HEK293 (cell line): ENCODE data around the gene ARID4A.

Source experiments
- AEBP2 ChIP-seq: fragments of 450-650 bp; formaldehyde crosslinking; IDR thresholded peaks from 2 replicates; pipeline ENCODE4 v1.5.1; 2016; ENCODE audit warnings: missing biosample characterization, missing genetic modification characterization, borderline replicate concordance
- GLIS1 ChIP-seq: fragments of 450-650 bp; formaldehyde crosslinking; IDR thresholded peaks from 2 replicates; pipeline ENCODE4 v1.5.1; 2016; ENCODE audit warnings: missing biosample characterization, missing genetic modification characterization
- KLF17 ChIP-seq: fragments of 450-650 bp; formaldehyde crosslinking; IDR thresholded peaks from 2 replicates; pipeline ENCODE4 v1.5.1; 2016; ENCODE audit warnings: missing biosample characterization, missing genetic modification characterization
- SETDB1 ChIP-seq: IDR thresholded peaks from one replicate; pipeline ENCODE4 v1.6.1; 2017; ENCODE audit warnings: mild to moderate bottlenecking, low read length, moderate library complexity, mixed read lengths; ENCODE audit not compliant: insufficient read length
- YY2 ChIP-seq: fragments of 450-650 bp; formaldehyde crosslinking; IDR thresholded peaks from 2 replicates; pipeline ENCODE4 v1.5.1; 2016; ENCODE audit warnings: missing biosample characterization, missing genetic modification characterization
- ZBTB10 ChIP-seq: fragments of 450-650 bp; formaldehyde crosslinking; IDR thresholded peaks from 2 replicates; pipeline ENCODE4 v1.5.1; 2016; ENCODE audit warnings: missing biosample characterization, missing genetic modification characterization
- ZBTB17 ChIP-seq: fragments of 450-650 bp; formaldehyde crosslinking; IDR thresholded peaks from 2 replicates; pipeline ENCODE4 v1.5.1; 2016; ENCODE audit warnings: missing biosample characterization, missing genetic modification characterization
- ZFP37 ChIP-seq: fragments of 450-650 bp; formaldehyde crosslinking; IDR thresholded peaks from 2 replicates; pipeline ENCODE4 v1.5.1; 2016; ENCODE audit warnings: missing biosample characterization, missing genetic modification characterization
- ZFP69B ChIP-seq: fragments of 450-650 bp; formaldehyde crosslinking; IDR thresholded peaks from 2 replicates; pipeline ENCODE4 v1.5.1; 2016; ENCODE audit warnings: missing biosample characterization, missing genetic modification characterization
- ZNF114 ChIP-seq: fragments of 450-650 bp; formaldehyde crosslinking; IDR thresholded peaks from 2 replicates; pipeline ENCODE4 v1.5.0; 2017; ENCODE audit warnings: missing biosample characterization, missing genetic modification characterization
- ZNF133 ChIP-seq: fragments of 450-650 bp; formaldehyde crosslinking; IDR thresholded peaks from 2 replicates; pipeline ENCODE4 v1.5.1; 2016; ENCODE audit warnings: missing biosample characterization, missing genetic modification characterization
- ZNF24 ChIP-seq: fragments of 450-650 bp; formaldehyde crosslinking; IDR thresholded peaks from 2 replicates; pipeline ENCODE4 v1.5.1; 2016; ENCODE audit warnings: missing biosample characterization, missing genetic modification characterization
- ZNF510 ChIP-seq: fragments of 450-650 bp; formaldehyde crosslinking; IDR thresholded peaks from 2 replicates; pipeline ENCODE4 v1.5.1; 2018; ENCODE audit warnings: mild to moderate bottlenecking, missing genetic modification characterization, missing biosample characterization; ENCODE audit not compliant: insufficient replicate concordance
- ZNF518A ChIP-seq: fragments of 450-650 bp; formaldehyde crosslinking; conservative IDR thresholded peaks from 2 replicates; pipeline ENCODE4 v1.5.1; 2016; ENCODE audit warnings: low read depth, missing biosample characterization, missing genetic modification characterization
- ZNF596 ChIP-seq: fragments of 450-650 bp; IDR thresholded peaks from 2 replicates; pipeline ENCODE4 v1.5.0; 2018; ENCODE audit warnings: missing biosample characterization, mild to moderate bottlenecking, missing genetic modification characterization, moderate library complexity
- ZNF639 ChIP-seq: fragments of 450-650 bp; formaldehyde crosslinking; IDR thresholded peaks from 2 replicates; pipeline ENCODE4 v1.5.1; 2016; ENCODE audit warnings: missing biosample characterization, missing genetic modification characterization
- ZNF785 ChIP-seq: fragments of 450-650 bp; formaldehyde crosslinking; IDR thresholded peaks from 2 replicates; pipeline ENCODE4 v1.5.1; 2016; ENCODE audit warnings: missing biosample characterization, missing genetic modification characterization

Gene ARID4A

GRCh38 chr14:58297762-58298476, 436 bp upstream of the ARID4A start (continued):
- TF ChIP-seq ZNF639 (tag by site-specific recombination) (0 out of 2 replicates have a peak, but pooled peaks have one; percentile 53), ZNF785 (no peak), AEBP2 (no peak), ZNF24 (tag by site-specific recombination) (0 out of 2 replicates have a peak, but pooled peaks have one; percentile 50), ZFP37 (peak; percentile 43; the same call in 1 of the 2 replicates), ZNF133 (no peak), ZNF114 (tag by site-specific recombination) (no peak), ZBTB10 (tag by site-specific recombination) (0 out of 2 replicates have a peak, but pooled peaks have one; percentile 31), ZBTB17 (peak; percentile 85), GLIS1 (peak; percentile 49; the same call in 1 of the 2 replicates), ZNF510 (tag by site-specific recombination) (no peak), SETDB1 (peak; percentile 32), YY2 (peak; percentile 90), ZNF518A (tag by site-specific recombination) (peak; percentile 34; the same call in 1 of the 2 replicates), ZFP69B (tag by site-specific recombination) (0 out of 2 replicates have a peak, but pooled peaks have one; percentile 19), KLF17 (tag by site-specific recombination) (peak; percentile 65; the same call in 1 of the 2 replicates), ZNF596 (no peak)
